Endothelial cell of umbilical vein (primary cell): ENCODE measurements around the gene ZNF385B. TPM values are rescaled to one million over a fixed set of nuclear protein-coding genes. Genes with fewer than 3 reads are reported as not detected.

ENCODE experiments used
- BruUV-seq: library from RNA; stranded (reverse); fragments of 400-500 nt; replicated peaks from 2 replicates; lab custom pipeline; 2021; lab: Mats Ljungman, UMichigan
- CTCF ChIA-PET: fragments of 300-600, 350-600 bp; sonication (Branson Sonifier 250); formaldehyde crosslinking; loops from one replicate; lab custom pipeline; 2021; ENCODE audit warnings: antibody characterized with exemption, inconsistent platforms; lab: Charles Lee
- POLR2A ChIA-PET: fragments of 300-600, 350-600 bp; sonication (Branson Sonifier 250); formaldehyde crosslinking; loops from one replicate; lab custom pipeline; 2021; ENCODE audit warnings: antibody characterized with exemption, inconsistent platforms; lab: Charles Lee
- DNase-seq: peaks from one replicate; pipeline ENCODE4 v3.0.0-alpha.2; 2011; ENCODE audit warnings: low read depth, low spot score
- FAIRE-seq: peaks from 2 replicates; lab custom pipeline; 2011; peaks lifted over from hg19 to GRCh38; lab: Jason Lieb, UNC
- H2AFZ ChIP-seq: 2 replicates; pipeline ENCODE4 v1.6.0; 2012; ENCODE audit warnings: low read depth, low read length, control low read depth, inconsistent platforms
- H3K27ac ChIP-seq: 2 replicates; pipeline ENCODE4 v1.5.1; 2011; ENCODE audit warnings: low read depth, mild to moderate bottlenecking, control low read depth, low read length, moderate library complexity; ENCODE audit not compliant: insufficient read depth
- H3K27me3 ChIP-seq, 2 experiments: 2 replicates each; pipeline versions ENCODE4 v1.6.0 to v1.6.1; 2011; ENCODE audit warnings: low read length in 2 of 2, mixed read lengths in 1 of 2; ENCODE audit not compliant: control insufficient read depth in 2 of 2, insufficient read depth in 2 of 2
- H3K36me3 ChIP-seq, 2 experiments: 2 replicates in 1 of 2; 3 replicates in 1 of 2; pipeline ENCODE4 v1.5.1; 2011; ENCODE audit warnings: low read length in 2 of 2, mild to moderate bottlenecking in 1 of 2, moderate library complexity in 1 of 2; ENCODE audit not compliant: control insufficient read depth in 2 of 2, insufficient read depth in 2 of 2; ENCODE audit errors: extremely low read depth in 1 of 2
- H3K4me1 ChIP-seq: 3 replicates; pipeline ENCODE4 v1.5.1; 2011; ENCODE audit warnings: mild to moderate bottlenecking, low read length; ENCODE audit not compliant: control insufficient read depth, insufficient read depth; ENCODE audit errors: extremely low read depth
- H3K4me2 ChIP-seq: 2 replicates; pipeline ENCODE4 v1.6.1; 2011; ENCODE audit warnings: low read length, control low read depth, mixed read lengths; ENCODE audit not compliant: insufficient read depth
- H3K4me3 ChIP-seq, 3 experiments: fragments of 200-600 bp in 1 of 3; sonication (generic), shearing (Covaris generic) in 1 of 3; replicated peaks in 1 of 3; 2 replicates each; pipeline ENCODE4 v1.5.1; 2011 to 2016; ENCODE audit warnings: control low read depth in 3 of 3, low read length in 3 of 3, mild to moderate bottlenecking in 2 of 3, inconsistent platforms in 1 of 3, low read depth in 1 of 3, moderate library complexity in 1 of 3; ENCODE audit not compliant: insufficient read depth in 1 of 3
- H3K79me2 ChIP-seq: 2 replicates; pipeline ENCODE4 v1.6.0; 2012; ENCODE audit warnings: low read length, inconsistent platforms; ENCODE audit not compliant: control insufficient read depth, insufficient read depth
- H3K9ac ChIP-seq: replicated peaks from 2 replicates; pipeline ENCODE3; 2011; ENCODE audit warnings: low read length, control low read depth; ENCODE audit not compliant: insufficient read depth; ENCODE audit errors: extremely low read depth
- H3K9me1 ChIP-seq: replicated peaks from 3 replicates; pipeline ENCODE4 v1.6.0; 2011; ENCODE audit warnings: mild to moderate bottlenecking, low read length; ENCODE audit not compliant: control insufficient read depth, insufficient read depth; ENCODE audit errors: extremely low read depth
- H3K9me3 ChIP-seq: replicated peaks from 2 replicates; pipeline ENCODE4 v1.5.1; 2012; ENCODE audit warnings: low read length, inconsistent platforms; ENCODE audit not compliant: control insufficient read depth, insufficient read depth
- H4K20me1 ChIP-seq: replicated peaks from 2 replicates; pipeline ENCODE3; 2011; ENCODE audit warnings: mild to moderate bottlenecking, low read length; ENCODE audit not compliant: control insufficient read depth, insufficient read depth; ENCODE audit errors: extremely low read depth
- CTCF ChIP-seq, 2 donors: IDR thresholded peaks; 1 replicate in 1 of 2; 2 replicates in 1 of 2; pipeline ENCODE4 v1.5.1; 2011; ENCODE audit warnings: low read length in 2 of 2, mild to moderate bottlenecking in 2 of 2, moderate library complexity in 2 of 2, control low read depth in 1 of 2, inconsistent platforms in 1 of 2, low read depth in 1 of 2; ENCODE audit not compliant: insufficient read depth in 1 of 2; ENCODE audit errors: extremely low read depth in 1 of 2
- EZH2 ChIP-seq: IDR thresholded peaks from 2 replicates; pipeline ENCODE4 v1.6.1; 2012; ENCODE audit warnings: borderline replicate concordance, low read depth, mild to moderate bottlenecking, moderate library complexity, low read length, inconsistent platforms; ENCODE audit not compliant: severe bottlenecking
- FOS ChIP-seq: IDR thresholded peaks from 2 replicates; pipeline ENCODE4 v1.6.1; 2011; ENCODE audit warnings: mild to moderate bottlenecking, low read length, moderate library complexity, borderline replicate concordance; ENCODE audit not compliant: insufficient read depth
- GATA2 ChIP-seq: IDR thresholded peaks from 2 replicates; pipeline ENCODE4 v1.7.0; 2011; ENCODE audit warnings: low read depth, mild to moderate bottlenecking, moderate library complexity, mixed read lengths, low read length; ENCODE audit not compliant: insufficient read length, insufficient read depth
- JUN ChIP-seq: IDR thresholded peaks from 2 replicates; pipeline ENCODE4 v1.6.1; 2011; ENCODE audit warnings: borderline replicate concordance, low read depth; ENCODE audit not compliant: insufficient read length, insufficient read depth
- MAX ChIP-seq: IDR thresholded peaks from 2 replicates; pipeline ENCODE4 v1.6.1; 2011; ENCODE audit not compliant: insufficient read depth, insufficient read length
- MYC ChIP-seq: IDR thresholded peaks from one replicate; pipeline ENCODE4 v1.6.1; 2011; ENCODE audit warnings: mild to moderate bottlenecking, low read depth, low read length
- POLR2A ChIP-seq: IDR thresholded peaks from 2 replicates; pipeline ENCODE4 v1.6.1; 2012; ENCODE audit warnings: low read depth, mild to moderate bottlenecking, control low read depth, low read length
- POLR2AphosphoS5 ChIP-seq: IDR thresholded peaks from 2 replicates; pipeline ENCODE4 v1.6.1; 2012; ENCODE audit warnings: low read depth, mild to moderate bottlenecking, control low read depth, low read length, moderate library complexity; ENCODE audit not compliant: insufficient read depth
- dilution Hi-C: fragments of 300-500 bp; cut with MboI; formaldehyde crosslinking; loops from one replicate; pipeline ENCODE4 v1.15.0; 2019; ENCODE audit warnings: low sequenced_read_pairs; ENCODE audit not compliant: extremely low pct_ligation_motif_present
- intact Hi-C: fragments of 100-400 bp; cut with micrococcal nuclease; formaldehyde crosslinking; loops from one replicate; pipeline ENCODE4 v1.10.0; 2022
- polyA plus RNA-seq, 4 experiments: library from polyadenylated mRNA; depleted of rRNA in 3 of 4; stranded (reverse) in 3 of 4; unstranded in 1 of 4; fragments of >200 nt; gene quantifications; 2 replicates each; pipeline versions ENCODE4 v1.2.1 to v1.2.3, GENCODE V29; 2011 to 2012; ENCODE audit warnings: missing spikeins in 1 of 4
- total RNA-seq: library from RNA; stranded (reverse); gene quantifications from 2 replicates; pipeline ENCODE4 v1.2.3, GENCODE V29; 2021

Gene ZNF385B
- total and polyA plus RNA-seq, 2 donors (not counting 3 experiments of a cell fraction or from before 2014, with no cell fraction given), result not detected

- intact Hi-C loops (no loop called here), dilution Hi-C loops (no loop called here)
- ChIA-PET CTCF (no interaction called here), POLR2A (no interaction called here)
- BruUV-seq, result no TSS peak
- H3K4me3 ChIP-seq, result no peak overlapping the region
- no peak overlapping the region for H3K4me2 ChIP-seq
- H4K20me1 ChIP-seq, result no peaks in the 10 kb centered on the region
- H3K4me1 ChIP-seq, result no peaks in the 10 kb centered on the region
- no peaks in the 10 kb centered on the region for H3K36me3 ChIP-seq
- DNase-seq (no peak), FAIRE-seq (no peak)
- no peak overlapping the region for H3K9ac ChIP-seq
- H3K9me3 ChIP-seq, result no peaks in the 10 kb centered on the region
- no peak overlapping the region for H3K27ac ChIP-seq
- H3K79me2 ChIP-seq, result no peaks in the 10 kb centered on the region
- H3K27me3 ChIP-seq, result no peaks in the 10 kb centered on the region
- no peak overlapping the region for H2AFZ ChIP-seq
- TF ChIP-seq EZH2 (no peak), FOS (no peak), POLR2AphosphoS5 (no peak)
- no peaks in the 10 kb centered on the region for H3K9me1 ChIP-seq
Measured at GRCh38 chr2:179539124-179539511, 322.3 kb downstream of the ZNF385B start.

- no peaks in the 10 kb centered on the region for H3K79me2 ChIP-seq
- no peak overlapping the region for H3K27ac ChIP-seq
- CTCF ChIA-PET, result no interaction called here
- no peak overlapping the region for H3K4me3 ChIP-seq
- BruUV-seq, result no TSS peak
- TF ChIP-seq POLR2AphosphoS5 (no peak), POLR2A (no peak), GATA2 (no peak), FOS (no peak), MAX (no peak), JUN (no peak), EZH2 (no peak), CTCF (IDR thresholded peaks at IDR 0.05; ENCODE audit: extremely low read depth in 1 of 2, insufficient read depth in 1 of 2, low read depth in 1 of 2, low read length in 2 of 2) (no peak), MYC (no peak)
- intact Hi-C loops (no loop called here), dilution Hi-C loops (no loop called here)
- H3K27me3 ChIP-seq, result no peaks in the 10 kb centered on the region
- no peaks in the 10 kb centered on the region for H4K20me1 ChIP-seq
- no peaks in the 10 kb centered on the region for H3K9me1 ChIP-seq
- no peak overlapping the region for H2AFZ ChIP-seq
- no peaks in the 10 kb centered on the region for H3K36me3 ChIP-seq
- no peaks in the 10 kb centered on the region for H3K9me3 ChIP-seq
- FAIRE-seq (no peak), DNase-seq (no peak)
- H3K4me2 ChIP-seq, result no peak overlapping the region
- no peak overlapping the region for H3K9ac ChIP-seq
- H3K4me1 ChIP-seq, result no peaks in the 10 kb centered on the region
- POLR2A ChIA-PET, result no interaction called here
Measured at GRCh38 chr2:179538406-179539123, 322.8 kb downstream of the ZNF385B start.
